Right ventricle myocardium superior (tissue), 1 donor: ENCODE measurements around the gene SOD1. TPM values are rescaled to one million over a fixed set of nuclear protein-coding genes. Genes with fewer than 3 reads are reported as not detected.

ENCODE experiments used
- ATAC-seq: fragments of 200-7000 bp; cut with Tn5 transposase; one replicate; pipeline ENCODE4 v1.9.1; 2020; ENCODE audit warnings: mild to moderate bottlenecking; ENCODE audit not compliant: poor library complexity
- DNase-seq: peaks from one replicate; pipeline ENCODE4 v3.0.0-alpha.2; 2020
- intact Hi-C: fragments of 100-400 bp; cut with DNase I; formaldehyde crosslinking; loops from one replicate; pipeline ENCODE4 v1.11.2; 2022
- total RNA-seq: library from RNA; stranded (reverse); fragmentation: NEBNext Ultra II Directional; extraction: Animal tissue kit (Norgen Biotek cat#: 25700); gene quantifications from one replicate; pipeline ENCODE4 v1.2.1, GENCODE V29; 2021
- donor health status: DM: no; HTN: yes; CAD: no; lungs with severe emphysema.

SOD1 gene
- total RNA-seq, 1 donor from 2014 or later: 445 TPM

DNA sequence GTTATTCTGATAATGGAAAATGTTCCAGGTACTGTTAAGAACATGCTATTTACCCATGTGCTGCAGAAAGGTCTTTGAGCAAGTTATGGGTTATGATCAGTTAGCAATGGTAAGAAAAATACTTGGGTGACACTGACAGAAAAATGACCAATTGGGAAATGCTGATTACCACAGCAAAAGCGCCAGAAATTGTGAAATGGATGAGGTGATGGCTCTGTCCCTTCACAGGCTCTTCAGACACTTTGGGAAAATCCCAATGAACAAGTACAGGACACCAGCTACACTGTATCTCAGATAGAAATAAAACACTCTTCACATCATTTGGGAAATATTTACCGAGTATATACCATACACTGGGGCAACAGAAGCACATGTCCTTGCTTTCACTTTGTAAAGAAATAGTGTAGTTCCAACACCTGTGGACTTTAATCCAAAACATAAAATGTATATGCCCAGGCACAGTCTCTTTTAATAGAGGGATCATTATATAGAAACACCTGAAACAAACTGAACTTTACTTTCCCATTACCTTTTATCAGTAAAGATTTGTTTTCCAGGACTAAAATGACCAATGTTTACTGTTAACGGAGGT lies 13.9 kb downstream of the SOD1 start:
- ATAC-seq (no peak), DNase-seq (no peak)
- intact Hi-C loops: no loop called here

DNA sequence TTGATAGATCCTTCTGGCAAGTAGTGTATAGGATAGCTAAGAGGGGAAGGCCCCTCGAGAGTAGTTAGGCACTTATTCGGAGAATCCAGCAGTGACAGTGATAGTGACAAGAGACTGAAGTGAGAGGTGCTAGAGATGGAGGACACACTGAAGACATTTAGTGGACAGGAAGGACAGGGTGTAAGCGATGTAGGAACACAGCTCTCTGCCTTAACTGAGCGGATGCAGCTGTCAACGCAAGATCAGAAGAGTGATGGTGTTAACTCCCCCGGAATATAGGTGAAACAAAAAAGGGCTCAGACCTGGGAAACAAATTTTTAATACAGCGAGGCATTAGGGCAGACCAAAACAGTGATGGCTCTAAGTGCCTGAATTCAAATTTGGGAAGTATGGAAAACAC lies 15.8 kb downstream of the SOD1 start:
- intact Hi-C loops: no loop called here
- ATAC-seq (no peak), DNase-seq (no peak)

DNA sequence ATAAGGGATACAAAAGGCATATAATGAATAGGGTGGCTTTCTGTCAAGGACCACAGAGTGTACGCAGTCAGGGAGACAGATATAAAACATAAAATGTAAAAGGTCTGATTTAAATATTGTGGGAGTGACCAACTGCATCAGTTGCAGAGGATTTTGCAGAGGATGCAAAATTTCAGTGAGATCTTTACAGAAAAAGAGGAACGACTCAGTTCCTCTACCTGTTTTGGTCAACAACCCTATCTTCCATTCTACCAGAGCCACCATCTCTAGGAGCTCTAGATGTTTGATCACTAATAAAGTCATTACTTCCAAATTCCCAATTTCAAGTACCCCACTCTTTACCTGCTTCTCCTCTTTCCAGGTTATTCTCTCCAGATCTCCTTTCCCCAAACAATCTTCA lies 16.5 kb downstream of the SOD1 start:
- intact Hi-C loops: no loop called here
- ATAC-seq (no peak), DNase-seq (no peak)

DNA sequence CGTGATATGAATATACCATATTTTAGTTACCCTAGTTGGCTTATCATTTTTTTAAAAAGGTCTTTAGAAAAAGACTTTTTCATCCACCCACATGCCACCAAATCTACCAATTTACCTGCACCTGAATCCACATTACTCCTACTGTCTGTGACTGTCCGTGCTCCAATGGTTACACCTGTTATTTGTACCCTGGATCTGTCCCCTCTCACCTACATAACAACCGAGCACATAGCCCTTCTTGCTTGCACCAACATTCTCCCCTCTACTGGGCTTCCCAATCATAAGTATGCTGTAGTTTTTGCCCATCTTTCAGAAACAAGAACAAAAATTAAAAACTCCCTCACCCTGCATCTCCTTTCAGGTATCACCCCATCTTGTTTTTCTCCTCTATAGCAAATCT lies 17.6 kb downstream of the SOD1 start:
- intact Hi-C loops: no loop called here
- ATAC-seq: no peak
- no peak for DNase-seq

DNA sequence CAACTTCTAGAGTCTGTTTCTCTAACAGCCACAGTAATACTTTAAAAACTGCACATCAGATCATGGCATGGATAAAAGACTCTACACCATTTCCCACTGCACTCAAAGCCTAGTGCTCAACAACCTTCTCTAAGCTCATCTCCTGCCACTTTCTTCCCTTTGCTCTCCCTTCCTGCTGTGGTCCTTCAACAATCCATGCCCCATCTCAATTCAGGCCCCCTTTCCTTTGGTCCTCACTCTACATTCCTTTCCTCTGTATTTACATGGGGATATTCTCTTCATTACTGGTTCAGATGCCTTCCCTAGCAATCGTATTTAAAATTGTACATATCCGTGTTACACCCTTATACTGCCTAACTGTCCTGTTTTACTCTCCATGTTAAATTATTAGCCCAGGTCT lies 19.0 kb downstream of the SOD1 start:
- ATAC-seq: no peak
- intact Hi-C loops: no loop called here
- DNase-seq: no peak

DNA sequence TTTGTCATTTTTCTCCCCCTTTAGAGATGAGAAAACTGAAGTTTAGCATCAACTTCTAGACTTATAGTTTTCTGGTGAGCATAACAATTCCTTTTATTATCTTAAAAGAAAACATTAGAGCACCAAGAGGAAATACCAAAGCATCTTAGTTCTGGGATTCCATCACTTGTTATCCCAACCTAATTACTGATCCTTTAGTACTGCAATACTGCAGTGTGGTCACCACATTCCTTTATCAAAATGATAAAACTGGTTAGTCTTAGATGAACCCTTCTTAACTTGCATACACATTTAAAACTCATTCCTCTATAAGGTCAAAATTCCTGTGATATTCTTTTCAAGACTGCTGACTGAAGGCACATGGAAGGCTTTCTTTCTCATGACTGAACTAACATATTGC lies 23.1 kb downstream of the SOD1 start:
- ATAC-seq: no peak
- intact Hi-C loops: no loop called here
- DNase-seq: no peak

DNA sequence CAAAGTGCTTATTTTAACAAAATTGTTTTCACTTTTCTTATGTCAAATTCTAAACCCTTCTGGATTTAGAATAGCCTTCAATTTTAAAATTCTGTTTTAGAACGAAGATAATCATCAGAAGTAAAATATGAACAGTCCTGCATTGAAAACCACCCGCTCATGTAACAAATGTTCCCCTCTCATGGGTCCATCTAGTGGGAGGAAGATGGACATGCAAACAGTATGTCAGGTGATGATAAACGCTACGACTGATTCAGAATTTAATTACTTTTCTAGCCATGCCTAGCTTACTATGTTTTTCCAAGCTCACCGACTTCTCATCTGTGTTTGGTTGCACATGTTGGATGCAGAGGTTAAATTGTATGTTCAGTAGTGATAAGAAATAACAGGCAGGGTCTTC lies 23.5 kb downstream of the SOD1 start:
- intact Hi-C loops: no loop called here
- ATAC-seq: no peak
- DNase-seq: no peak

DNA sequence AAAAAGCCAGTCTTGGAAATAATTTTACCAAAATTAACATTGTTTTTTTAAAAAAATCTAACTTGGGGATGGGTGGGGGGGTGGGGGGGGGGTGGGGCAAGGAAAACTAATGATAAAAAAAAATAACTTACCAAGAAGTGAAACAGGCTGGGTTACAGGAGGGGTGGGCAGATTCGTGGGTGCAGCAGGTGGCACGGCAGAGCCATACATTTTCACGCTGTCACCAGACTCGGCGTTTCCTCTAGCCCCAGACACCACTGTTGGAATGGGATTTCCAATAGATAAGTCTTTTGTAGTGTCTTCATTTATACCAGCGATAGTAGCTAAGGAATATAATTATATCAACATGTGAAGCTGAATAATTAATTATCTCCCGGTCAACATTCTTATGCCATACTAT lies 25.4 kb downstream of the SOD1 start:
- intact Hi-C loops: no loop called here
- no peak for DNase-seq
- no peak for ATAC-seq

DNA sequence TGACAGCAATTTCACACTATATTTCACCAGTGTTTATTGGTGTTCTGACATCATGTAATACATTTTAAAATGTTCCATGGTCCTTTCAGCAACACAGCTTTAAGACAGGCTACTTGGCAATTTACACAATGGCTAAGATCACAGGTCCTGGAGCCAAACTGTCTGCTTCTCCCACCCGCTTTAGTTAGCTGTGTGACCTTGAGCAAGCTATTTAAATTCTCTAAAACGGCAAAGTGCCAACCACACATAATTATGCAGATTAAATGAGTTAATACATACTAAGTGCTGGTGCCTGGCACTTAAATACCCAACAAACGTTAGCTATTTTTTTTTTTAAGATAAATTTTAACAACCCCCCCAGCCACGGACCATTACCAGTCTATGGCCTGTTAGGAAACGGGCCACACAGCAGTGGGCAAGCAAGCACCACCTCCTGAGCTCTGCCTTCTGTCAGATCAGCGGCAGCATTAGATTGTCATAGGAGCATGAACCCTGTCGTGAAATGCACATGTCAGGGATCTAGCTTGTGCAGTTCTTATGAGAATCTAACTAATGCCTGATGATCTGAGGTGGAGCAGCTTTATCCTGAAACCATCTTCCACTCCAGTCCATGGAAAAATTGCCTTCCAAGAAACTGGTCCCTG lies 26.9 kb downstream of the SOD1 start:
- intact Hi-C loops: no loop called here
- ATAC-seq: peak; percentile 78
- DNase-seq: no peak

DNA sequence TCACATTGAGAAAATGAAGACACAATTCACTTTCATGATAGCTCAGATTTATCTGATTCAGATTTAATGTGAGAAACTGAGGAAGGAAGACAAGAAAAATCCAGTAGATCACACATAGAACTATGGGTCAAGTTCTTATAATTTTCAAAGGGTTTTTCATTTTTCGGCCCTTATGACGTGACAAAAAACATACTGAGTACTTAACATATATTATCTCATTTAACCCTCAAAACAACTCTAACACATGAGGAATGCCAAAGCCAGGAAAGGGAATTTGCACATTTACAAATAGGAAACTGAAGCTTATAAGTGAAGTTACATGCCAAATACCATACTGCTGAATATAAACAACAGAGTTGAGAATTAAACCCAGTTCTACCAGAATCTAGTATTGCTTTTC lies 27.6 kb downstream of the SOD1 start:
- intact Hi-C loops: no loop called here
- DNase-seq (no peak), ATAC-seq (no peak)

DNA sequence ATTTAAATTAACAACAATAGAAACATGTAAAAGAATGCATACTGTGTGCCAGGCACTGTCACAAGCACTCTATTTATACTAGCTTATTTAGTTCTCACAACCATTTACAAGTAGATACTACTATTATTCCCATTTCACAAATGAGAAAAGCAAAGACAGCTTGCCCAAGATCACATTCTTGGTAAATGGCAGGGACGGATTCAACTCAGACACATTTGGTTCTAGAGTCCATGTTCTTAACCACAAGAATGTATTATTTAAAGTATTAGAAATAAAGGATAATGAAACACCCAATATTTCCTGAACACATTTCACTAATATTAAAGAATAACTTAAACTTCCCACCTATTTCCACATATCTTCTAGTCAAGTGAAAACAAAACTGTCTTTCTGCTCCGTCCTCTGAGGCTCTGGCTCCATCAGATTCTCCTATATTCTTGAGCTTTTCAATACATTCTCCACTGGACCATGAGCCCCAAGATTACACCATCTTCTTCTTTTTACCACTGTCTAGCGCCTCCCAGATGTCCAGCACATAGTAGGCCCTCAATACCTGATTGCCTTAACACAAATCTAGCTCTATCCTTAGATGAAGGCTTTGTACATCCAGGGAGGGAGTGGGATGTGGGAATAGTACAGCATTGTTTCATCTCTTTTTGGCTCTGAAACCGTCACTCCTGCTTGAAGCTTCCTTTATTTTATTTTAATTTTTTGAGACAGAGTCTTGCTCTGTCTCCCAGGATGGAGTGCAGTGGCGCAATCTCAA lies 29.3 kb downstream of the SOD1 start:
- intact Hi-C loops: no loop called here
- DNase-seq (no peak), ATAC-seq (no peak)

DNA sequence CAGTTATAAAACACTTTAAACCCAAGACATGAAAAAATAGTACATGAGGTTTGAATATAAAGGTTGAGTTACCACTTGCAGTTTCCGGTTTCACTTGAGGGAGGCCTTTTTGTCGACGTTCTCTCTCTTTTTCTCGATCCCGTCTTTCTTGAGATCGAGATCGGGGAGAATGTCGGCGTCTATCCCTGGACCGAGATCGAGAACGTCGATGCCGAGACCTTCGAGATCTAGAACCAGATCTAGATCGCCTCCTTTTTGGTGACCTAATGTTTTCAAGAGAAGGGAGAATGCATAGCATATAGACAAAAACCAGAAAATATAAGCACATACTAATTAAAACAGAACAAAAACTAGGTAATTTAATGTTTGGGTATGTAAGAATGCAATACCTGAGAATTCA lies 33.7 kb downstream of the SOD1 start:
- no peak for ATAC-seq
- no peak for DNase-seq
- intact Hi-C loops: no loop called here

DNA sequence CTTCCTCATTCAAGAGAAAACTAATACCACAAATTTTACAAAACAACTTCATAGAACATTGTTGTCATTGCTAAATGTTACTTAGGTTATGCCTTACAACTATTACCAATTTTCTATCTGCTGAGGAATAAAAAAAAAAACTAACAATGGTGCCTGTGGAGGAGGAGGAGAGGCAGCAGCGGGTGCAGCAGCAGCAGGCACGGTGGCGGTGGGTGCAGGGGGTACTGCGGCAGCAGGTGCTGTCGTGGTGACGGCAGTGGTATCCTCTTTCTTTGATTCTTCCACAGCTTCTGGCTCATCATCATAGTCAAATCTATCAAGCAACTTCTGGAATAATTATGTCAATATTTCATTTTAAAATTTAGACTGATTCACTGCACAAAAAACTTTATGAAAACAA lies 36.9 kb downstream of the SOD1 start:
- DNase-seq (no peak), ATAC-seq (no peak)
- intact Hi-C loops: no loop called here

DNA sequence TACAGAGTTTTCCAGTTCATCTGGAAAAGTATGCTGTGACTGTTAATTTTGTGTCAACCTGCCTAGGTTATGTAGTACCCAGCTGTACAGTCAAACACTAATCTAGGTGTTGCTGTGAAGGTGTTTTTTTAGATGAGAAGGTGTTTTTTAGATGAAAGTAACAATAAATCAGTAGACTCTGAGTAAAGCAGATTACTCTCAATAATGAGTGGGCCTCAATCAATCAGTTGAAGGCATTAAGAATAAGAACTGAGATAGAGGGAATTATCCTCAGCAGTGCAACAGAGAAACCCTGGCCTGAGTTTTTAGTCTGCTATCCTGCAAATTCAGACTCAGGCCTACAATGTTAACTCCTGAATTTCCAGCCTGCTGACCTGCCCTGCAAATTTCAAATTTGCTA lies 39.0 kb downstream of the SOD1 start:
- ATAC-seq (no peak), DNase-seq (no peak)
- intact Hi-C loops: no loop called here

DNA sequence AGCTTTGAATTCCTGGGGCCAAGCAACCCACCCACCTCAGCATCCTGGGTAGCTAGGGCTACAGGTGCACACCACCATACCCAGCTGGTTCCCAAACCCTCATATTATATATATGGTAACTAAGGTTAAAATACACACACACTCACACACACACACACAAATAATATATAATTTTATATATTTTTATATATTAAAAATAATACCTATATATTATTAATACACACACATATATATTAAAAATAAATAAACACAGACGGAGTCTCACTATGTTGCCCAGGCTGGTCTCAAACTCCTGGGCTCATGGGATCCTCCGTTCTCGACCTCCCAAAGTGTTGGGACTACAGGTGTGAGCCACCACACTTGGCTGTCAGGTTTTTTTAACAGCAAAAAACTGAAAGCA lies 40.5 kb downstream of the SOD1 start:
- intact Hi-C loops: no loop called here
- ATAC-seq: no peak
- DNase-seq: no peak

DNA sequence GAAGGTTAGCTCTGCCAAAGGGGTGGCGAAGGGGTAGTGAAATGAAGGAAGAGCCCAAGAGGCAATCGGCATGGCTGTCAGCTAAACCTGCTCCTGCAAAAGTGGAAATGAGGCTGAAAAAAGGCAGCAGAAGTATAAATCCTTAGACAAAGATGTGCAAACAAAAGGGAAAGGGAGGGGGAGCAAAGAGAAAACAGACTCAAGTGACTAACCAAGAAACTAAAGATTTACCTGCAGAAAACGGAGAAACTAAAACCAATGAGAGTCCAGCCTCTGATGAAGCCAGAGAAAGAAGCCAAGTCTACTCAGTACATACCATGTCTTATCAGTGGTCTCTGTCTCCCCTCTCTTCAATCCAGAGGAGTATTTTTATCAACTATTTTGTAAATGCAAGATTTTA lies 47.1 kb downstream of the SOD1 start:
- ATAC-seq: no peak
- intact Hi-C loops: no loop called here
- DNase-seq: no peak

DNA sequence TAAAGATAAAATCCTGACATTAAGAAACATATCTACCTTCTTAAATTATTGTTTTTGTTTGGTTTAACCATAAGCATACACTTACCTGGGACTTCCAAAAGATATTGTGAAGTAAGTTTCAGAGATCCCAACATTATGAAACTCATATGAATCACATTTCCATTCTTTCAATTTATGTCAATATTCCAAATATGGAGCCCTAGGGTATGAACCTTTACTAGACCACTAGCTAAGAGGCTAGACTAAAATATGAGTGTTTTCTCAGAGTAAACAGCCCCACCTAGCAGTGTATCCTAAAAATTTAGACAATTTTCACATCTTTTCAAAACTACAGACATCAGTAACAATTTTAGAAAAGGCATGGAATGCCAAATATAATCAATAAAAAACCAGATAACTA lies 48.0 kb downstream of the SOD1 start:
- intact Hi-C loops: no loop called here
- no peak for ATAC-seq

DNA sequence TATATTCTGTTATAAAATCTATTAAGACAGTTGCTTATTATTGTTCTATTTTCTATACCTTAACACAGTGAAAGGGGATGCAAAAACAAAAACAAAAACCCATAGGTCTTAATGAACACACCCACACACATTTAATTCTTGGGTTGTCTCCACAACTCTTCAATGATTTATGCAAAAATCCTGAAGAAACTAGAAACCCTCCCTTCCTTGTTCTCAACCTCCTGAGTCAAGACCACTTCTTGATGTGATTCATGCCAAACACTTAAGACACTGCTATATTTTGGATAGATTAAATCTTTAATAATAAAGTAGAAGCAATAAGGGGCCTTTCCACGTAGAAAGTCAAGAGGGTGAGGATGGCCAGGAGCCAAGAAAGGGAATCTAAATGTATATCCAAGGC lies 49.0 kb downstream of the SOD1 start:
- ATAC-seq (no peak), DNase-seq (no peak)
- intact Hi-C loops: no loop called here

More for the DNA sequence above, 48.0 kb downstream of the SOD1 start:
- no peak for DNase-seq

DNA sequence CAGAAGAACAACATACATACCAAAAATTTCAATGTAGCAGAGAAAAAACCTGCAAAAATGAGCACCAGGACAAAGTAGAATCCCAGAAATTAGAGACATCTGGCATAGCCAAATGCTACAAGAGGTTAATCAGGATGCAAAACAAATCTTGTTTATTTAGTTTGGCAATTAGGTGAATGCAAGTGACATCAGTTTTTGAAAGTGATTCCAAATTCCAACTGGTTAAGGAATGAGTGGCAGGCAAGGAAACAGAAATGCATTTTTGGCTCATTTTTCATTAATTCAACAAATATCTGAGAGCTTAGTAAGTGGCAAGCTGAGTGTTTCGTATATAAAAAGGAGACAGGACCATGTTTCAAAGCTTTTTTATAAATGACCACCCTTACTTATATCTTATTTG lies 51.1 kb downstream of the SOD1 start:
- no peak for ATAC-seq
- intact Hi-C loops: no loop called here

DNA sequence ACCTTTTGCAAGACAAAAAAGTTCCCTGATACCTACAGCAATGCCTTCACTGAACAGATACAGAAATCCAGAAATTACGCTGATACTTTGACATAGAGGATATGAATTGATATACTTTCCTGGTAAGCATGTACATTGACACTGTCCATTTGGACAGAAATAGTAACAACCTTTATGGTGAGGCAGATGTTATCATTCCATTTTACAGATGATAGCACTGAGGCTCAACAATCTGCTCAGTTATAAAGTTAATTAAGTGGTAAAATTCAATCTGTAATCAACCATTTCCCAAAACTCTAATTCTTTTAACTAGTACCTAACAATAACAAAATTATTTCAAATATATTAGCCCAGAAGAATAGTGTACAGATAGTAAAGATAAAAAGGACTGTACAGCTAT lies 51.8 kb downstream of the SOD1 start:
- no peak for DNase-seq
- no peak for ATAC-seq

More for the DNA sequence above, 51.1 kb downstream of the SOD1 start:
- no peak for DNase-seq

More for the DNA sequence above, 51.8 kb downstream of the SOD1 start:
- intact Hi-C loops: no loop called here
